SK-N-SH (cell line): Measurements from ENCODE around the gene CNTN4. TPM values are rescaled to one million over a fixed set of nuclear protein-coding genes. Genes with fewer than 3 reads are reported as not detected.

Source experiments
- CTCF ChIA-PET: fragments of 300-600, 350-600 bp; formaldehyde crosslinking; extraction: SDS; loops from one replicate; lab custom pipeline; 2021; lab: Yijun Ruan, JAX
- POLR2A ChIA-PET: fragments of 350-600 bp; sonication (Branson Sonifier 250); formaldehyde crosslinking; extraction: SDS; loops from one replicate; lab custom pipeline; 2020; ENCODE audit warnings: antibody characterized with exemption, inconsistent platforms; lab: Yijun Ruan, JAX
- DNase-seq: peaks from one replicate; pipeline ENCODE4 v3.0.0; 2012
- H2AFZ ChIP-seq: fragments of 200-600 bp; sonication (generic); 2 replicates; pipeline ENCODE4 v1.8.1; 2016; ENCODE audit warnings: antibody characterized with exemption, mild to moderate bottlenecking, low read depth
- H3F3A ChIP-seq: fragments of 200-600 bp; sonication (generic); replicated peaks from 2 replicates; pipeline ENCODE3; 2016; ENCODE audit warnings: antibody characterized with exemption, mild to moderate bottlenecking; ENCODE audit not compliant: insufficient read depth
- H3K27ac ChIP-seq, 2 experiments: fragments of 200-500 bp in 1 of 2; fragments of 200-600 bp in 1 of 2; sonication (Bioruptor generic) in 1 of 2; sonication (generic), shearing (Covaris generic) in 1 of 2; 2 replicates each; pipeline versions ENCODE4 v1.5.1 to v1.6.1; 2014 to 2016; ENCODE audit warnings: low read depth in 2 of 2, inconsistent platforms in 1 of 2, low read length in 1 of 2, mild to moderate bottlenecking in 1 of 2, mixed read lengths in 1 of 2
- H3K27me3 ChIP-seq: fragments of 200-600 bp; sonication (generic), shearing (Covaris generic); 2 replicates; pipeline ENCODE4 v1.6.1; 2016; ENCODE audit warnings: mixed run types; ENCODE audit not compliant: insufficient read depth
- H3K36me3 ChIP-seq, 2 experiments: fragments of 200-500 bp in 1 of 2; fragments of 200-600 bp in 1 of 2; sonication (Bioruptor generic) in 1 of 2; sonication (generic) in 1 of 2; replicated peaks in 1 of 2; 2 replicates each; pipeline versions ENCODE3 to v1.5.1; 2014 to 2016; ENCODE audit warnings: low read length in 1 of 2, mild to moderate bottlenecking in 1 of 2; ENCODE audit not compliant: insufficient read depth in 2 of 2, control insufficient read depth in 1 of 2
- H3K4me1 ChIP-seq, 2 experiments: fragments of 200-500 bp in 1 of 2; fragments of 200-600 bp in 1 of 2; sonication (Bioruptor generic) in 1 of 2; sonication (generic), shearing (Covaris generic) in 1 of 2; 2 replicates each; pipeline versions ENCODE4 v1.5.1 to v1.6.1; 2014 to 2016; ENCODE audit warnings: low read depth in 1 of 2, low read length in 1 of 2, mixed run types in 1 of 2; ENCODE audit not compliant: insufficient read depth in 2 of 2, control insufficient read depth in 1 of 2
- H3K4me2 ChIP-seq: fragments of 200-600 bp; sonication (generic), shearing (Covaris generic); 2 replicates; pipeline ENCODE4 v1.6.1; 2017; ENCODE audit warnings: mixed run types
- H3K4me3 ChIP-seq, 2 experiments: fragments of 200-500 bp in 1 of 2; fragments of 200-600 bp in 1 of 2; sonication (Bioruptor generic) in 1 of 2; sonication (generic), shearing (Covaris generic) in 1 of 2; 2 replicates each; pipeline versions ENCODE4 v1.5.1 to v1.8.1; 2014 to 2016; ENCODE audit warnings: low read depth in 2 of 2, inconsistent platforms in 1 of 2, low read length in 1 of 2, mild to moderate bottlenecking in 1 of 2, mixed read lengths in 1 of 2, moderate library complexity in 1 of 2
- H3K79me2 ChIP-seq: fragments of 200-600 bp; sonication (generic); 2 replicates; pipeline ENCODE4 v1.8.1; 2017; ENCODE audit warnings: mild to moderate bottlenecking; ENCODE audit not compliant: insufficient read depth
- H3K9ac ChIP-seq: fragments of 200-600 bp; sonication (generic); 2 replicates; pipeline ENCODE4 v1.6.1; 2017; ENCODE audit warnings: mixed run types
- H3K9me2 ChIP-seq: fragments of 200-600 bp; sonication (generic); 2 replicates; pipeline ENCODE4 v1.6.1; 2017; ENCODE audit warnings: mixed run types
- H3K9me3 ChIP-seq: fragments of 200-600 bp; sonication (generic); 2 replicates; pipeline ENCODE4 v1.6.1; 2017; ENCODE audit warnings: mixed run types, mild to moderate bottlenecking, moderate library complexity
- H4K20me1 ChIP-seq: fragments of 200-600 bp; sonication (generic); 2 replicates; pipeline ENCODE4 v1.6.1; 2017; ENCODE audit warnings: mild to moderate bottlenecking, mixed run types; ENCODE audit not compliant: insufficient read depth
- CHD2 ChIP-seq: fragments of 150-350 bp; IDR thresholded peaks from 2 replicates; pipeline ENCODE4 v1.6.1; 2018; ENCODE audit warnings: low read length; ENCODE audit not compliant: partially characterized antibody
- CTCF ChIP-seq: fragments of 200-600 bp; sonication (generic); IDR thresholded peaks from 2 replicates; pipeline ENCODE4 v1.6.1; 2017; ENCODE audit warnings: antibody characterized with exemption, mild to moderate bottlenecking, moderate library complexity
- ELF1 ChIP-seq: IDR thresholded peaks from 2 replicates; pipeline ENCODE4 v1.4.0; 2012
- JUND ChIP-seq: IDR thresholded peaks from 2 replicates; pipeline ENCODE4 v1.4.0; 2012
- MEF2A ChIP-seq: IDR thresholded peaks from 2 replicates; pipeline ENCODE4 v1.4.0; 2012; ENCODE audit warnings: low read depth, borderline replicate concordance
- NFIC ChIP-seq: IDR thresholded peaks from 2 replicates; pipeline ENCODE4 v1.4.0; 2012; ENCODE audit warnings: borderline replicate concordance
- REST ChIP-seq: IDR thresholded peaks from 2 replicates; pipeline ENCODE4 v1.6.1; 2012; ENCODE audit warnings: mild to moderate bottlenecking, low read depth, low read length, moderate library complexity
- RFX5 ChIP-seq: IDR thresholded peaks from 2 replicates; pipeline ENCODE4 v1.6.1; 2012; ENCODE audit warnings: mild to moderate bottlenecking, improper control_type of control experiment, low read length
- RXRA ChIP-seq: IDR thresholded peaks from 2 replicates; pipeline ENCODE4 v1.4.0; 2012; ENCODE audit warnings: low read depth, mild to moderate bottlenecking, borderline replicate concordance
- SIN3A ChIP-seq: IDR thresholded peaks from 2 replicates; pipeline ENCODE4 v1.6.1; 2012; ENCODE audit warnings: low read depth, mild to moderate bottlenecking, low read length, moderate library complexity, borderline replicate concordance
- SMC3 ChIP-seq: IDR thresholded peaks from 2 replicates; pipeline ENCODE4 v1.6.1; 2012; ENCODE audit warnings: low read depth, low read length, improper control_type of control experiment
- ZBTB33 ChIP-seq: IDR thresholded peaks from 2 replicates; pipeline ENCODE4 v1.4.0; 2012; ENCODE audit warnings: low read depth, borderline replicate concordance
- WGBS: methylation state at CpG from one replicate; pipeline ENCODE4 v1.1.6; 2017; ENCODE audit warnings: low lambda C conversion rate; 5-methylcytosine and 5-hydroxymethylcytosine counted together
- polyA plus RNA-seq, 3 experiments: library from polyadenylated mRNA; depleted of rRNA; stranded (reverse); fragments of >200 nt; gene quantifications; 2 replicates each; pipeline ENCODE4 v1.2.3, GENCODE V29; 2012

The CNTN4 gene
- polyA plus RNA-seq, 1 of the 3 experiments (the other 2 are of a cell fraction) = 0.12 TPM

GRCh38 chr3:2362122-2362521 lies 263.5 kb downstream of the CNTN4 start:
- H3K9ac ChIP-seq = no peak overlapping the region
- no peak for DNase-seq
- no peak overlapping the region for H3K4me3 ChIP-seq
- no peaks in the 10 kb centered on the region for H3F3A ChIP-seq
- H3K27ac ChIP-seq = no peak overlapping the region
- ChIA-PET POLR2A (no interaction called here), CTCF (no interaction called here)
- no peaks in the 10 kb centered on the region for H4K20me1 ChIP-seq
- TF ChIP-seq NFIC (no peak), CTCF (no peak), SMC3 (no peak), REST (no peak), RFX5 (no peak), CHD2 (no peak), ELF1 (no peak)
- no peak overlapping the region for H2AFZ ChIP-seq
- no peak overlapping the region for H3K4me2 ChIP-seq
- H3K36me3 ChIP-seq = no peaks in the 10 kb centered on the region
- no peaks in the 10 kb centered on the region for H3K27me3 ChIP-seq
- H3K4me1 ChIP-seq = peaks cover 0 to 2% of the 10 kb centered on the region in 2 experiments; a peak in 1 of 4 replicates
- H3K79me2 ChIP-seq = no peaks in the 10 kb centered on the region
- H3K9me3 ChIP-seq = no peaks in the 10 kb centered on the region
- 43% methylated on average over 3 of the region's 6 CpGs for WGBS
- no peaks in the 10 kb centered on the region for H3K9me2 ChIP-seq

- Histone ChIP-seq H3K79me2 (no peaks in the 10 kb centered on the region), H2AFZ (no peak overlapping the region), H4K20me1 (no peaks in the 10 kb centered on the region), H3K27ac (no peak overlapping the region), H3F3A (no peaks in the 10 kb centered on the region), H3K9me2 (no peaks in the 10 kb centered on the region), H3K4me1 (peaks cover 0 to 2% of the 10 kb centered on the region in 2 experiments; a peak in 1 of 4 replicates)
- DNase-seq = no peak
- CTCF ChIA-PET = interaction anchor here (1.0 kb wide), 1 partner anchor 9 kb away, joined by 3 read pairs; no protein-coding TSS in a partner anchor
- POLR2A ChIA-PET = no interaction called here
- no peak for TF ChIP-seq ZBTB33
- no peak for TF ChIP-seq JUND
- TF ChIP-seq RXRA = no peak
- no peak for TF ChIP-seq SIN3A
- TF ChIP-seq MEF2A = no peak
- TF ChIP-seq, all 33 proteins: peak for 0
- Histone ChIP-seq H3K4me2 (no peak overlapping the region), H3K27me3 (no peaks in the 10 kb centered on the region), H3K9me3 (no peaks in the 10 kb centered on the region), H3K36me3 (no peaks in the 10 kb centered on the region), H3K4me3 (no peak overlapping the region), H3K9ac (no peak overlapping the region)
- 31% methylated on average over 2 of the region's 2 CpGs for WGBS
Observed at GRCh38 chr3:2363854-2364253, 265.2 kb downstream of the CNTN4 start.
